Tibial artery (tissue), 4 donors: Measurements from ENCODE around the gene S100A5.

ENCODE experiments used
- DNase-seq, 2 donors: peaks; one replicate each; pipeline ENCODE4 v3.0.0-alpha.2; 2019
- H3K27ac ChIP-seq, 2 donors: fragments of 200-600 bp; sonication (generic) in 1 of 2; 1 replicate in 1 of 2; 2 replicates in 1 of 2; pipeline ENCODE4 v1.5.1; 2018 to 2019; ENCODE audit warnings: mild to moderate bottlenecking in 1 of 2
- H3K27me3 ChIP-seq, 2 donors: fragments of 200-600 bp; sonication (generic) in 1 of 2; one replicate each; pipeline versions ENCODE4 v1.5.1 to v1.6.0; 2016 to 2019
- H3K36me3 ChIP-seq, 3 donors: fragments of 200-600 bp; sonication (generic) in 2 of 3; one replicate each; pipeline ENCODE4 v1.5.1; 2016 to 2019; ENCODE audit warnings: mild to moderate bottlenecking in 2 of 3
- H3K4me1 ChIP-seq, 4 donors: fragments of 200-600 bp; sonication (generic) in 2 of 4; 1 replicate in 3 of 4; 2 replicates in 1 of 4; pipeline ENCODE4 v1.5.1; 2016 to 2019
- H3K4me3 ChIP-seq, 2 donors: fragments of 200-600 bp; sonication (generic) in 1 of 2; 1 replicate in 1 of 2; 2 replicates in 1 of 2; pipeline ENCODE4 v1.5.1; 2018 to 2019; ENCODE audit warnings: mild to moderate bottlenecking in 2 of 2
- H3K9me3 ChIP-seq, 3 donors: fragments of 200-600 bp; sonication (generic) in 1 of 3; one replicate each; pipeline ENCODE4 v1.5.1; 2016 to 2019
- CTCF ChIP-seq, 2 experiments: fragments of 200-600 bp in 1 of 2; fragments of 450-650 bp in 1 of 2; IDR thresholded peaks; one replicate each; pipeline ENCODE4 v1.5.1; 2017 to 2019; ENCODE audit warnings: antibody characterized with exemption in 2 of 2, mild to moderate bottlenecking in 1 of 2, moderate library complexity in 1 of 2
- intact Hi-C: fragments of 100-400 bp; cut with DNase I; formaldehyde crosslinking; loops from one replicate; pipeline ENCODE4 v1.15.0; 2023; ENCODE audit warnings: low total_unique reads

The S100A5 gene

GRCh38 chr1:153536012-153536670 lies 4.6 kb downstream of the S100A5 start:
- no peaks in the 10 kb centered on the region for H3K9me3 ChIP-seq
- H3K4me1 ChIP-seq: peaks cover 0 to 51% (median 37%) of the 10 kb centered on the region in 4 donors
- intact Hi-C loops: no loop called here
- TF ChIP-seq CTCF (IDR thresholded peaks at IDR 0.05): no peak
- H3K27me3 ChIP-seq: no peaks in the 10 kb centered on the region
- H3K36me3 ChIP-seq: peaks cover 0 to 9% (median 9%) of the 10 kb centered on the region in 3 donors
- H3K4me3 ChIP-seq: peak overlapping the region; percentile 72 to 94
- H3K27ac ChIP-seq: peak overlapping the region; percentile 93 to 99
- DNase-seq: peak; percentile 92 to 96

- peak within 1 kb of the TSS; percentile 72 to 94 for H3K4me3 ChIP-seq
- peak; percentile 13 to 39 for TF ChIP-seq CTCF (IDR thresholded peaks at IDR 0.05)
- peaks cover 0 to 9% (median 9%) of the 10 kb centered on the region in 3 donors for H3K36me3 ChIP-seq
- no peaks in the 10 kb centered on the region for H3K9me3 ChIP-seq
- intact Hi-C loops: no loop called here
- no peaks in the 10 kb centered on the region for H3K27me3 ChIP-seq
- peak within 1 kb of the TSS; percentile 93 to 99 for H3K27ac ChIP-seq
- H3K4me1 ChIP-seq: peaks cover 0 to 54% (median 34%) of the 10 kb centered on the region in 4 donors
- DNase-seq: peak; percentile 88 to 94
Observed at GRCh38 chr1:153535242-153536011, 5.3 kb downstream of the S100A5 start, which contains the start of gene S100A6. S100A6 (minus strand) TSS chr1:153535991; CDS start chr1:153535339, 652 bp downstream.

GRCh38 chr1:153534925-153535241 lies 5.9 kb downstream of the S100A5 start:
- peak overlapping the region; percentile 72 to 94 for H3K4me3 ChIP-seq
- TF ChIP-seq CTCF (IDR thresholded peaks at IDR 0.05): no peak
- intact Hi-C loops: no loop called here
- H3K36me3 ChIP-seq: peaks cover 0 to 9% (median 9%) of the 10 kb centered on the region in 3 donors
- peaks cover 0 to 54% (median 34%) of the 10 kb centered on the region in 4 donors for H3K4me1 ChIP-seq
- H3K27me3 ChIP-seq: no peaks in the 10 kb centered on the region
- no peak for DNase-seq
- H3K27ac ChIP-seq: peak overlapping the region; percentile 93 to 99
- no peaks in the 10 kb centered on the region for H3K9me3 ChIP-seq

GRCh38 chr1:153534226-153534924 lies 6.4 kb downstream of the S100A5 start:
- H3K9me3 ChIP-seq: no peaks in the 10 kb centered on the region
- DNase-seq: peak; percentile 67 to 70
- H3K36me3 ChIP-seq: peaks cover 0 to 9% (median 9%) of the 10 kb centered on the region in 3 donors
- TF ChIP-seq CTCF (IDR thresholded peaks at IDR 0.05): no peak
- H3K27me3 ChIP-seq: no peaks in the 10 kb centered on the region
- intact Hi-C loops: no loop called here
- H3K4me1 ChIP-seq: peaks cover 0 to 54% (median 34%) of the 10 kb centered on the region in 4 donors
- H3K4me3 ChIP-seq: peak overlapping the region; percentile 72 to 94
- peak overlapping the region; percentile 93 to 99 for H3K27ac ChIP-seq

- Histone ChIP-seq H3K27ac (peak overlapping the region; percentile 93 to 99), H3K9me3 (no peaks in the 10 kb centered on the region), H3K27me3 (no peaks in the 10 kb centered on the region), H3K4me1 (peaks cover 0 to 54% (median 34%) of the 10 kb centered on the region in 4 donors), H3K4me3 (peak overlapping the region; percentile 72 to 94), H3K36me3 (peaks cover 0 to 9% (median 9%) of the 10 kb centered on the region in 3 donors)
- intact Hi-C loops: loop anchor here (1.0 kb wide), 1 partner anchor 34 kb away; no protein-coding TSS in a partner anchor
- TF ChIP-seq CTCF (IDR thresholded peaks at IDR 0.05): no peak
- DNase-seq: peak; percentile 84 to 88
Observed at GRCh38 chr1:153533689-153534201, 7.0 kb downstream of the S100A5 start.
